CD4-positive, alpha-beta T cell treated with Interleukin-21 for 1 hour (primary cell): ENCODE measurements around the gene KLF7.
A peak's percentile ranks its signal among the peaks of the same experiment; 100 is the strongest.
"Not testable (repeated sequence)": the region's sequence is repeated elsewhere in the genome, so short reads cannot be mapped to it uniquely, and the experiment has no call there.

ENCODE experiments used
- DNase-seq: peaks from one replicate; pipeline ENCODE4 v3.0.0-alpha.2; 2020

KLF7 gene

GRCh38 chr2:207049122-207049521 is 116.6 kb downstream of the KLF7 start:
- DNase-seq: no peak

- DNase-seq: no peak
Observed at GRCh38 chr2:207048416-207048815, 117.3 kb downstream of the KLF7 start.

- peak; percentile 59 for DNase-seq
Observed at GRCh38 chr2:207046724-207047123, 119.0 kb downstream of the KLF7 start.

DNA sequence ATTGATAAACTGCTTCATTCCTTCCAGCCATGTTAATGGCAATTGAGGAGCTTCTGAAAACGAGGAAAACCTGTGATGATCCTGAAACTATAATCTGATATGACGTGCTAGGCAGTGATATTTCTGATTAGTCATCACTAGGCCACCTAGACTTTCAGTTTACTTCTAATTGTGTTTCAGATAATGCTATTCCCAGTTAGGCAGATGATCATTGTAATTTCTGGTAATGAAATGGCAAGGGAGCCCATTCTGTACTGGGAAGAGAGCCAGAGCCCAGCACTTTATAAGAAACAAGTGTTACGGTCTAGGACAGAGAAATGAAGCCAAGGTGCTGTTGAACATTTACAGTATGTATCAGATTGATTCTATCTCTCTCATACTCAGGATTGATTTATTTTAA is 120.2 kb downstream of the KLF7 start:
- DNase-seq: no peak

DNA sequence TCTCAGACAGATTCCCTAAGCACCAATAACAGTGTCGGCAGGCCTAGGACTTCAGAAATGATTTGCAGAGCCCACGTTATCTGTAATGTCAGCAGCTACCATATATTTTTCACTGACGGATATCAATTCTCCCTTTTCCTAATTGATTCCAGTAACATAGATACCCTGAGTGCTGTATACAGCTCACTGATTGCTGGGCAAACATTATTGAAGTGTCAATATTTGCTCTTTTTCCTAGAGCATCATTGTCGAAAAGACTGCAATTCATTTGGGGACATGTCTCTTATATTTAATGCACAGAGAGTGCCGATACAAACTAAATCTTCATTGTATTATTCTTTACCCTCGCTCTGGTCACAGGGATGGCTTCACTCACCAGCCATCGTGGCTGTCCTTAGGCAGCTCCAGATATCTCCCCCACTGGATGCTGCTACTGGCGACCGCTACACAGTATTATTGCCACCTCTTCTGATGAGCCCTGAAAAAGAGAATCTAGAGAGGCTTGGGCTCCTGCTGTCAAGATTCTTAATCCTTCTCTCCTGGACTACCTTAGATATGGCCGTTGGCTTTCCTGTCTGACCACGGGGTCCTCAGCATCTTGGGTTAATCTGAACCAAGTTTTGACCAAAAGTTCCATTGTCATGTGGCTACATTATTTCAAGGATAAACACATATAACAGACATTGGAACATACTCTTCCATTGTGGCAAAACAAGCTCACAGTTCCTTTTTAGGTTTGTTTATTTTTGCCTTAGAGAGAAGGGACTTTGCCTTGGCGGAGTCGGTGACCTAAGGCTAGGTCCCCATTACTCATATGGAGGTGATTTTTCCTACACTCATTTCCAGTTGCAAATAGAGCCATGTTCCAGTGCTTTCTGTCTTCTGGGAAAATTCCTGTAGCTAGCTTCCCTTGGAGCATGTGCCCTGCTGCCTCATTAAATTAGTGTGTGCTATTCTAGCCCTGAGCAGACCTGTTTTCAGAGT is 121.1 kb downstream of the KLF7 start:
- no peak for DNase-seq

DNA sequence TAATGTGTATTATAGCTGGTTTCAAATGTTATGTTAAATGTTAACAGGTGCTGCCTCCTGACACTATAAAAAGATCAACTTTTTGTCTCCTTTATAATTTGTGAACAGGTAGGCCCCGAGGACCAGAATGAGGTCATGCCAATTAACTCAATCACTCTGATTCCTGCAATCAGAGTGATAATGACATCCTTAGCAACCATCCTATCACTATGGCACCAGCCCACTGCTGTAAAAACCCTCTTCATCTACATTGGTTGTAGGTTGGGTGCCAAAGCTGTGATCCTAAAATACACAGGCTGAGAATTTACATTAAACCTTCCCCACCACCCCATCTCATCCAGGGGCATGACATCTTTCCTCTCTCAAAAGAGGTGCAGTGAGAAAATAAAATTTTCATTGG is 122.9 kb downstream of the KLF7 start:
- no peak for DNase-seq

- no peak for DNase-seq
Observed at GRCh38 chr2:207041786-207042554, 123.8 kb downstream of the KLF7 start.

DNA sequence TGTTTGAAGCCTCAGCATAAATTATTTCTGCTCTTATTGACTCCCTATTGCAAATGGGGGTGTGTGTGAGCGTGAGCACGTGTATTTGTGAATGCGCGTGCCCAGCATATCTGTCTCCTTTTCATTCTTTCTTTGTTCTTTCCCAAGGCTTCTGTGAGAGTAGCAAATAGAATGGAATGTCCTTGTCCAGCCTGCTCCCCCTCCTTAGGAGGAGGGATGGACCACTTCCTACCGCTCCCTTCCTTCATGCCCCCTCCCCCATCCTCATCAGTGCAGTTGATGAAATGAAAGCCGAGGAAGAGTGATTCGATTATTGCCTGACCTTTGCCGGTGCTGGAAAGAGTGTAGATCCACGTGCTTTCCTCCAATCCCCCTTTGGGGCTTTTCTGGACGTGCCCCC is 124.5 kb downstream of the KLF7 start:
- no peak for DNase-seq

GRCh38 chr2:207040696-207041095 is 125.1 kb downstream of the KLF7 start:
- no peak for DNase-seq

DNA sequence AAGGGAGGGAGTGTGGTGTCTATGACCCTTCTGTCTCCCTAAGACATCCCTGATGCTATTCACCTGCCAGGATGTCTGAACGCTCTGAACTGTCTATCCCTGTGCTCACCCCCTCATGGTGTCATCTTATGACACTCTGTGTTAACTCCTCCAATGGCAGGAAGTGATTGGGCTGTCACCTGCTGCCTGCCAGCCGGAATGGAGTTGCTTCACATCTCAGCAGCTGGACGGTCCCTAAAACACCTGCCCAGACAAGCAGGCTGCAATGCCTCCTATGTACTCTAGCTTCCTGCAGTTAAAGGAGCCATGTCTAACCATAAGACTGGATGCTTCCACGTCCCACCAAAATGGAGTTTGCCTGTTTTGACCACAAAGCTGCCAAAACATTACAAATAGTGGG is 126.5 kb downstream of the KLF7 start:
- no peak for DNase-seq

DNA sequence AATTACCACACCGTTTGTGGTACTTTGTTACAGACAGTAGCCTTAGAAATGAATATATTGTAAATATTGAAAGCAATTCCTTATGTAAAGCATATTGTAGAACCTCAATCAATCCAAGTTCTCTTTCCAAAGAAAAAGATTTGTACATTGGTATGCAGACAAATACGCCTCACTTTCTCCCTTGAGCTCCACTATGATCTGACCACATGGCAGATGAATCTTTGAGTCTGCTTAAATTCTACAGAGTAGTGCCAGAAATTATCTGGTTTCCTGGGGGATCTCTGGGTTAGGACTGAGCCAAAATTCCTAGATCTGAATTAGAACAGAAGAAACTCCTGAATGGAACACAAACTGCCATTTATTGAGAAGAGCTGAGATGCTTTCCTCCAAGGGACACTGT is 127.4 kb downstream of the KLF7 start:
- no peak for DNase-seq

- no peak for DNase-seq
Observed at GRCh38 chr2:207037896-207038295, 127.9 kb downstream of the KLF7 start.

GRCh38 chr2:207037023-207037422 is 128.7 kb downstream of the KLF7 start:
- not testable (repeated sequence) for DNase-seq

DNA sequence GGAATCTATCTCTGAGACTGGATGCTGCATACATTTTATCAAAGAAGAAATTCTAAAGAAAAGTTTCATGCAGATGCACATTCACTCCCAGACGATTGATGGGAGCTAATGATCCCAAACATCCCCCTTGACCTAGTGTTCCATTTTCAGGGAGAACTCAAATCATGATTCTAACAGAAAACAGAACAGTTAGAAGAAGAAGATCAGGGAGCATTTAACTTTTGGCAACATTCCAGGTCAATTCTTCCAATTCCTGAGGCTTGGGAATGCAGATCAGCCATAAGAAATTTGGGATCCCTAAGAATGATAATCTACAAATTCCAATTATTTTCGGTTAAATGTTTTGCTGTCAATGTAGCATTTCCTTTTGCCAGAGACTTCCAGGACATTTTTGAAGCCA is 129.9 kb downstream of the KLF7 start:
- no peak for DNase-seq

DNA sequence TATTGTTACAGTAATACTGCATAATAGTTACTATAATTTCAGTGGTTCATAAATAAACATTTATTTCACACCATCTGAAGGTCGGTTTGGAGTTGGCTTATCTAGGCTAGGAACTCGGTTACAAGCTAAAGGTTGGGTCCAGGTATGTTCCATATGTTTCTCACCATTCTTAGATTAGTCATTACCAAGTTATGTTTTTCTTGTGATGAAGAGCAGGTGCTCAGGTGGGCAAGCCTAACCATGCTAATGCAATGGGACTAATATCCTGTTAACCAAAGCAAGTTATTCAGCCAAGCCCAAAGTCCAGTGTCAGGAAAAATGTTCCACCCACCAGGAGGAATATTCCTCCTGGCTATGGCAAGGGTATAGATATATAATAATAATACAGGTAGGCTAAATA is 133.3 kb downstream of the KLF7 start:
- DNase-seq: no peak
